ENCODE data around the gene CDCA7L. TPM values are rescaled to one million over a fixed set of nuclear protein-coding genes. Genes with fewer than 3 reads are reported as not detected.
"Not testable (repeated sequence)": the region's sequence is repeated elsewhere in the genome, so short reads cannot be mapped to it uniquely, and the experiment has no call there.

Gene CDCA7L
- total RNA-seq, 1 donor from 2014 or later: 40.7 TPM

GRCh38 chr7:21887779-21888178, 57.9 kb downstream of the CDCA7L start:
- TF ChIP-seq CTCF (IDR thresholded peaks at IDR 0.05; ENCODE audit: unreplicated experiment): no peak
- no peaks in the 10 kb centered on the region for H3K4me1 Mint-ChIP-seq (ENCODE audit: unreplicated experiment)
- H3K27ac Mint-ChIP-seq (ENCODE audit: unreplicated experiment): no peak overlapping the region
- H3K9me3 Mint-ChIP-seq (ENCODE audit: unreplicated experiment): no peaks in the 10 kb centered on the region
- H3K4me3 Mint-ChIP-seq (ENCODE audit: unreplicated experiment): no peak overlapping the region
- H3K36me3 Mint-ChIP-seq (ENCODE audit: low read depth, unreplicated experiment): no peaks in the 10 kb centered on the region
- no peaks in the 10 kb centered on the region for H3K27me3 Mint-ChIP-seq (ENCODE audit: unreplicated experiment)
- no peak for DNase-seq (ENCODE audit: low spot score)

DNA sequence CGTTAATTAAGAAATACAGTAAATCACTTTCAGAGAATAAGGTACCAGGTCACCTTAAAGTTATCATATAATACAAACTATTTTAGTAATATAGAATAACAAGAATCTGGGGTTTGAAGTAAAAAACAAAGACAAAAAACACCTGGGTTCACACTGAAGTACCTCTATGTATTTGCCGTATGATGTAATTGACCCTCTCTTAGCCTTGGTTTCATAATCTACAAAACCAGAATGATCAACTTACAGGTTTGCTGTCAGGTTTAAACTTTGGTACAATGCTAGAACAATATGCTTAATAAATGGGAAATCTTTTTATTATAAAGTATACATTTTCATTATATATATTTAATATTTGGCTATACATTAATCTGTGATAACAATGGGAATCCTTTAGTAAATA, 58.3 kb downstream of the CDCA7L start:
- no peak for DNase-seq (ENCODE audit: low spot score)
- no peak for TF ChIP-seq CTCF (IDR thresholded peaks at IDR 0.05; ENCODE audit: unreplicated experiment)
- Mint-ChIP-seq H3K4me3 (ENCODE audit: unreplicated experiment) (no peak overlapping the region), H3K4me1 (ENCODE audit: unreplicated experiment) (no peaks in the 10 kb centered on the region), H3K9me3 (ENCODE audit: unreplicated experiment) (no peaks in the 10 kb centered on the region), H3K27ac (ENCODE audit: unreplicated experiment) (no peak overlapping the region), H3K27me3 (ENCODE audit: unreplicated experiment) (no peaks in the 10 kb centered on the region), H3K36me3 (ENCODE audit: low read depth, unreplicated experiment) (no peaks in the 10 kb centered on the region)

DNA sequence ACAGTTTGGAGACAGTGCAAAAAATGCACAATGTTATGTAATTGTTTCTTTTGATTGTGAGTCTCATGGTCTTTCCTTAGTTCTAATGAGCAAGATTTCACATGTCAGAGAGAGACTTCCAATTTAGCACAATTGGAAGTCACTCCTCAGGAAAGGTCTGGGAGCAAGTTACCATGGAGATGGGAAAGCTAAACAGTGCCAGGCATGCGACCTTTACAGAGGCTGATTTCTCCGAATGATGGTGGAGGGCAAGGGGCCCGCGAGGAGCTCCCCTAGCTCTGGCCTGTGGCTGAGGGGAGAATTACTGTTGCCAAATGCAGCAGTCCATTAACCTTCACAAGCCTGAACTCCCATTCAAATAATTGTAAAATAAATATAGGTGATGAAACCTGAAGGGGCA, 59.3 kb downstream of the CDCA7L start:
- Mint-ChIP-seq H3K27me3 (ENCODE audit: unreplicated experiment) (no peaks in the 10 kb centered on the region), H3K4me3 (ENCODE audit: unreplicated experiment) (no peak overlapping the region), H3K27ac (ENCODE audit: unreplicated experiment) (no peak overlapping the region), H3K4me1 (ENCODE audit: unreplicated experiment) (peaks cover 5% of the 10 kb centered on the region), H3K9me3 (ENCODE audit: unreplicated experiment) (no peaks in the 10 kb centered on the region), H3K36me3 (ENCODE audit: low read depth, unreplicated experiment) (no peaks in the 10 kb centered on the region)
- DNase-seq (ENCODE audit: low spot score): peak; percentile 9
- TF ChIP-seq CTCF (IDR thresholded peaks at IDR 0.05; ENCODE audit: unreplicated experiment): no peak

DNA sequence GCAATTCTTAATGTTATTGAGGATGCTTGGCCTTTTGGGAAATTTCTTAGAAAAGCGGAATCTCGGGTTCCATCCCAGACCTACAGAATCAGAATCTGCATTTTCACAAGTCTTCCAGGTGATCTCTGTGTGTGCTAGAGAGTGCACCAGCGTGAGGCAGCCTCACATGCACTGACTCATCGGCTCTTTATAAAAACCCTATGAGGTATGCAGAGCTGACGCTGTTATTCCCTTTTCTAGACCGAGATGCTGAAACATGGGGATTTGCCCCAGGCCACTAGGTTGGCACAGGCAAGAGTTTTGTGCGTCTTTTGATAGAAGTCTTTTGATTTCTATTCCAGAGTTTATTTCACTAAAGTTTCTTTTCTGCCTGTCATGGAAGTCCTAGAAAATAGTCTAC, 61.2 kb downstream of the CDCA7L start:
- Mint-ChIP-seq H3K27ac (ENCODE audit: unreplicated experiment) (no peak overlapping the region), H3K4me1 (ENCODE audit: unreplicated experiment) (peaks cover 5% of the 10 kb centered on the region), H3K36me3 (ENCODE audit: low read depth, unreplicated experiment) (no peaks in the 10 kb centered on the region), H3K27me3 (ENCODE audit: unreplicated experiment) (no peaks in the 10 kb centered on the region), H3K9me3 (ENCODE audit: unreplicated experiment) (no peaks in the 10 kb centered on the region), H3K4me3 (ENCODE audit: unreplicated experiment) (no peak overlapping the region)
- no peak for TF ChIP-seq CTCF (IDR thresholded peaks at IDR 0.05; ENCODE audit: unreplicated experiment)
- DNase-seq (ENCODE audit: low spot score): no peak

DNA sequence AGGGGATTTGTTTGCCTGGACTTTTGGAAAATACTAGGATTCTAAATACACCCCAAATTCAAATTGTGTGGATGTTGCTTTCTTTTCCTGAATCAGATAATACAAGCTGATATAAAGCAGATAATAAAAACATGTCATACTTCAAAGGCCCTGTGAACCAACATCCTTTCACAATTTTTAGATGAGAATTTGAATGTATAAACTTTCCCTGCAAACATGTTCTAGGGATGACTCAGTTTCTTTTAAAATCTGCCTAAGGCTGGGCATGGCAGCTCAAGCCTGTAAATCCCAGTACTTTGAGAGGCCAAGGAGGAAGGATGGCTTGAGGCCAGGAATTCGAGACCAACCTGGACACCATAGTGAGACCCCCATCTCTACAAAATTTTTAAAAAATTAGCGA, 62.2 kb downstream of the CDCA7L start:
- not testable (repeated sequence) for H3K9me3 Mint-ChIP-seq (ENCODE audit: unreplicated experiment); DNase-seq (ENCODE audit: low spot score); H3K4me1 Mint-ChIP-seq (ENCODE audit: unreplicated experiment); H3K36me3 Mint-ChIP-seq (ENCODE audit: low read depth, unreplicated experiment); H3K4me3 Mint-ChIP-seq (ENCODE audit: unreplicated experiment); H3K27ac Mint-ChIP-seq (ENCODE audit: unreplicated experiment); H3K27me3 Mint-ChIP-seq (ENCODE audit: unreplicated experiment)

GRCh38 chr7:21883069-21883468, 62.6 kb downstream of the CDCA7L start:
- no peak for TF ChIP-seq CTCF (IDR thresholded peaks at IDR 0.05; ENCODE audit: unreplicated experiment)
- no peaks in the 10 kb centered on the region for H3K9me3 Mint-ChIP-seq (ENCODE audit: unreplicated experiment)
- H3K4me1 Mint-ChIP-seq (ENCODE audit: unreplicated experiment): peaks cover 5% of the 10 kb centered on the region
- H3K36me3 Mint-ChIP-seq (ENCODE audit: low read depth, unreplicated experiment): no peaks in the 10 kb centered on the region
- H3K27me3 Mint-ChIP-seq (ENCODE audit: unreplicated experiment): no peaks in the 10 kb centered on the region
- no peak overlapping the region for H3K27ac Mint-ChIP-seq (ENCODE audit: unreplicated experiment)
- DNase-seq (ENCODE audit: low spot score): no peak
- H3K4me3 Mint-ChIP-seq (ENCODE audit: unreplicated experiment): no peak overlapping the region
